SK-N-SH treated with all-trans-retinoic acid at 6 μM for 48 hours (cell line): ENCODE measurements around the gene TMEM121B.

Experiments used
- ATAC-seq: fragments of 200-7000 bp; cut with Tn5 transposase; 3 replicates; pipeline ENCODE4 v1.9.1; 2020; ENCODE audit warnings: mild to moderate bottlenecking, moderate library complexity
- BACH2 ChIP-seq: fragments of 250-450 bp; sonication (Bioruptor Pico); IDR thresholded peaks from 2 replicates; pipeline ENCODE4 v1.9.0; 2021; ENCODE audit warnings: mild to moderate bottlenecking, borderline replicate concordance
- CSDC2 ChIP-seq: fragments of 250-450 bp; sonication (Bioruptor Pico); IDR thresholded peaks from 2 replicates; pipeline ENCODE4 v1.5.0; 2020; ENCODE audit warnings: mild to moderate bottlenecking, moderate library complexity
- ESRRG ChIP-seq: fragments of 250-450 bp; sonication (Bioruptor Pico); IDR thresholded peaks from 2 replicates; pipeline ENCODE4 v1.6.1; 2021; ENCODE audit warnings: mild to moderate bottlenecking
- ISL1 ChIP-seq: fragments of 250-450 bp; sonication (Bioruptor Pico); IDR thresholded peaks from 2 replicates; pipeline ENCODE4 v2.1.2; 2022; ENCODE audit warnings: mild to moderate bottlenecking, moderate library complexity
- OSR1 ChIP-seq: fragments of 250-450 bp; sonication (Bioruptor Pico); IDR thresholded peaks from 2 replicates; pipeline ENCODE4 v1.8.0; 2022; ENCODE audit warnings: moderate library complexity, mild to moderate bottlenecking, inconsistent platforms
- POU6F1 ChIP-seq: fragments of 250-450 bp; sonication (Bioruptor Pico); IDR thresholded peaks from 2 replicates; pipeline ENCODE4 v1.8.0; 2021; ENCODE audit warnings: low read depth, mild to moderate bottlenecking, moderate library complexity, borderline replicate concordance
- RARB ChIP-seq: fragments of 250-450 bp; sonication (Bioruptor Pico); IDR thresholded peaks from 2 replicates; pipeline ENCODE4 v1.8.0; 2021; ENCODE audit warnings: mild to moderate bottlenecking, moderate library complexity
- SNAI2 ChIP-seq: fragments of 250-450 bp; sonication (Bioruptor Pico); IDR thresholded peaks from 2 replicates; pipeline ENCODE4 v1.5.0; 2020; ENCODE audit warnings: mild to moderate bottlenecking, moderate library complexity
- TOX ChIP-seq: fragments of 250-450 bp; sonication (Bioruptor Pico); IDR thresholded peaks from 2 replicates; pipeline ENCODE4 v1.8.0; 2021; ENCODE audit warnings: mild to moderate bottlenecking, moderate library complexity, borderline replicate concordance
- ZC3H10 ChIP-seq: fragments of 250-450 bp; sonication (Bioruptor Pico); IDR thresholded peaks from 2 replicates; pipeline ENCODE4 v1.5.1; 2021; ENCODE audit warnings: mild to moderate bottlenecking, moderate library complexity
- ZFP30 ChIP-seq: fragments of 450-650 bp; formaldehyde crosslinking; IDR thresholded peaks from 2 replicates; pipeline ENCODE4 v1.5.0; 2022; ENCODE audit warnings: mild to moderate bottlenecking, moderate library complexity
- ZNF565 ChIP-seq: fragments of 450-650 bp; formaldehyde crosslinking; conservative IDR thresholded peaks from 2 replicates; pipeline ENCODE4 v1.5.0; 2020; ENCODE audit warnings: low read depth, mild to moderate bottlenecking, moderate library complexity
- ZNF70 ChIP-seq: fragments of 450-650 bp; formaldehyde crosslinking; IDR thresholded peaks from 2 replicates; pipeline ENCODE4 v1.5.0; 2020; ENCODE audit warnings: mild to moderate bottlenecking, moderate library complexity
- ZNF8 ChIP-seq: fragments of 450-650 bp; formaldehyde crosslinking; IDR thresholded peaks from 2 replicates; pipeline ENCODE4 v1.5.0; 2020; ENCODE audit warnings: mild to moderate bottlenecking, moderate library complexity
- TF ChIP-seq, protein P1 (sequence below): fragments of 250-450 bp; sonication (Bioruptor Pico); IDR thresholded peaks from 2 replicates; pipeline ENCODE4 v1.5.1; 2020; ENCODE audit warnings: low read depth, mild to moderate bottlenecking, moderate library complexity
- TF ChIP-seq, protein P2 (sequence below): fragments of 250-450 bp; sonication (Bioruptor Pico); IDR thresholded peaks from 2 replicates; pipeline ENCODE4 v1.8.0; 2020; ENCODE audit warnings: mild to moderate bottlenecking, moderate library complexity, borderline replicate concordance
- TF ChIP-seq, protein P3 (sequence below): fragments of 250-450 bp; sonication (Bioruptor Pico); IDR thresholded peaks from 2 replicates; pipeline ENCODE4 v1.5.1; 2021; ENCODE audit warnings: mild to moderate bottlenecking, moderate library complexity

Gene TMEM121B

GRCh38 chr22:17102297-17102667 is 18.9 kb downstream of the TMEM121B start (continued):
- TF ChIP-seq RARB (CRISPR knock-in tag), result no peak

DNA sequence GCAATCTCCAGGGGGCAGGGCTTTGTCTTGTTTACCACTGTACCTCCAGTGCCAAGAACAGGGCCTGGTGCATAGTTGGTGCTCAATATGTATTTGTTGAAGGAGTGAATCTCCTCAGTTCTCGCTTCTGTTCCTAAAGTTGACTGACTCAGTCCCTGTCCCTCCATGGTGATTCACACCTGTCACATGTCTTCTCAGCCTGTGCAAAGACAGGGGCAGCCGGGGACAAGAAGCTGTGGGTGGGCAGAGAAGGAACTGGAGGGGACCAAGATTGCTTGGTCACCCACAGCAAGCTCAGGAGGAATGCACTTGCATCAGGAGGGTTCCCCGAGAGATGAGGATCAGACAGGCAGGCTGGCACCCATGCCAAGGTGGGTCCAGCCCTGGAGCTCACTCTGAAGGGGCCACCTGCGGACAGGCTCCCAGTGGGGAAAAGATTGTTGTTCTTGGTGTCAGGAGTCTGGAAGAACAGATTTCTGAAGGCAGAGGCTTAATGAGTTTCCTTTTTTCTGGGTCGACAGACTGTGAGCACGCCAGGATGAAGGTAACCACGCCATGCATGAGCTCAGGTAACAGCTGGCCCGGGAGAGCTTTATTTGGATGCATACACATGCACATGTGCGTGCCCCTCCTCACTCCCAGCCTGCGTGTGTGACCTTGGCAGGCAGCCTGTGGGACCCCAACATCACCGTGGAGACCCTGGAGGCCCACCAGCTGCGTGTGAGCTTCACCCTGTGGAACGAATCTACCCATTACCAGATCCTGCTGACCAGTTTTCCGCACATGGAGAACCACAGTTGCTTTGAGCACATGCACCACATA is 19.5 kb downstream of the TMEM121B start:
- ATAC-seq, result no peak
- TF ChIP-seq ZNF565 (CRISPR knock-in tag) (no peak), POU6F1 (CRISPR knock-in tag) (no peak), BACH2 (CRISPR knock-in tag) (no peak), RARB (CRISPR knock-in tag) (no peak), CSDC2 (CRISPR knock-in tag) (no peak), ISL1 (CRISPR knock-in tag) (no peak), TOX (CRISPR knock-in tag) (no peak), OSR1 (CRISPR knock-in tag) (no peak), ZNF8 (CRISPR knock-in tag) (no peak), ZNF70 (CRISPR knock-in tag) (no peak), ESRRG (CRISPR knock-in tag) (no peak), ZC3H10 (no peak)
- TF ChIP-seq, protein P1, sequence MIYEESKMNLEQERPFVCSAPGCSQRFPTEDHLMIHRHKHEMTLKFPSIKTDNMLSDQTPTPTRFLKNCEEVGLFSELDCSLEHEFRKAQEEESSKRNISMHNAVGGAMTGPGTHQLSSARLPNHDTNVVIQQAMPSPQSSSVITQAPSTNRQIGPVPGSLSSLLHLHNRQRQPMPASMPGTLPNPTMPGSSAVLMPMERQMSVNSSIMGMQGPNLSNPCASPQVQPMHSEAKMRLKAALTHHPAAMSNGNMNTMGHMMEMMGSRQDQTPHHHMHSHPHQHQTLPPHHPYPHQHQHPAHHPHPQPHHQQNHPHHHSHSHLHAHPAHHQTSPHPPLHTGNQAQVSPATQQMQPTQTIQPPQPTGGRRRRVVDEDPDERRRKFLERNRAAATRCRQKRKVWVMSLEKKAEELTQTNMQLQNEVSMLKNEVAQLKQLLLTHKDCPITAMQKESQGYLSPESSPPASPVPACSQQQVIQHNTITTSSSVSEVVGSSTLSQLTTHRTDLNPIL (CRISPR knock-in tag), result no peak
- TF ChIP-seq, protein P2, sequence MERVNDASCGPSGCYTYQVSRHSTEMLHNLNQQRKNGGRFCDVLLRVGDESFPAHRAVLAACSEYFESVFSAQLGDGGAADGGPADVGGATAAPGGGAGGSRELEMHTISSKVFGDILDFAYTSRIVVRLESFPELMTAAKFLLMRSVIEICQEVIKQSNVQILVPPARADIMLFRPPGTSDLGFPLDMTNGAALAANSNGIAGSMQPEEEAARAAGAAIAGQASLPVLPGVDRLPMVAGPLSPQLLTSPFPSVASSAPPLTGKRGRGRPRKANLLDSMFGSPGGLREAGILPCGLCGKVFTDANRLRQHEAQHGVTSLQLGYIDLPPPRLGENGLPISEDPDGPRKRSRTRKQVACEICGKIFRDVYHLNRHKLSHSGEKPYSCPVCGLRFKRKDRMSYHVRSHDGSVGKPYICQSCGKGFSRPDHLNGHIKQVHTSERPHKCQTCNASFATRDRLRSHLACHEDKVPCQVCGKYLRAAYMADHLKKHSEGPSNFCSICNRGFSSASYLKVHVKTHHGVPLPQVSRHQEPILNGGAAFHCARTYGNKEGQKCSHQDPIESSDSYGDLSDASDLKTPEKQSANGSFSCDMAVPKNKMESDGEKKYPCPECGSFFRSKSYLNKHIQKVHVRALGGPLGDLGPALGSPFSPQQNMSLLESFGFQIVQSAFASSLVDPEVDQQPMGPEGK (CRISPR knock-in tag), result no peak
- TF ChIP-seq, protein P3, sequence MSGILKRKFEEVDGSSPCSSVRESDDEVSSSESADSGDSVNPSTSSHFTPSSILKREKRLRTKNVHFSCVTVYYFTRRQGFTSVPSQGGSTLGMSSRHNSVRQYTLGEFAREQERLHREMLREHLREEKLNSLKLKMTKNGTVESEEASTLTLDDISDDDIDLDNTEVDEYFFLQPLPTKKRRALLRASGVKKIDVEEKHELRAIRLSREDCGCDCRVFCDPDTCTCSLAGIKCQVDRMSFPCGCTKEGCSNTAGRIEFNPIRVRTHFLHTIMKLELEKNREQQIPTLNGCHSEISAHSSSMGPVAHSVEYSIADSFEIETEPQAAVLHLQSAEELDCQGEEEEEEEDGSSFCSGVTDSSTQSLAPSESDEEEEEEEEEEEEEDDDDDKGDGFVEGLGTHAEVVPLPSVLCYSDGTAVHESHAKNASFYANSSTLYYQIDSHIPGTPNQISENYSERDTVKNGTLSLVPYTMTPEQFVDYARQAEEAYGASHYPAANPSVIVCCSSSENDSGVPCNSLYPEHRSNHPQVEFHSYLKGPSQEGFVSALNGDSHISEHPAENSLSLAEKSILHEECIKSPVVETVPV, result no peak

DNA sequence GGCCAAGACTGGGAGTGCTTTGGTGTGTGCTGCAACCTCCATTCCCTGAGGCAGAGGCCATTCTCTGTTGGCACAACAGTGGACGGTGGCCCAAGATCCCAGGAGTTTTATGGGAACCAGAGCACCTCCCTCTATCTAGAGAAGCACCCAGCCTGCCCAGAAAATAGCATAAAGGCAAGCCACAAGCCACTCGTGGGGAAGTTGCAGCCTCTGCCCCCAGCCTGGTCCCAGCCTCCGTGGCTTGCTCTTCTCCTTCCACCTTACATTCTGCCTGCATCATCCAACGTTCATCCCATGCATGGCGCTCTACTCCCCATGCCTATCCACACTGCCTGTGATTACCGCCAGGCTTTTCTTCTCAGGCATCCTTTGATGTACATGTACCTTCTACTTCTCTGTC is 20.5 kb downstream of the TMEM121B start:
- ATAC-seq, result no peak
- TF ChIP-seq SNAI2 (no peak), POU6F1 (CRISPR knock-in tag) (no peak), ZFP30 (no peak), BACH2 (CRISPR knock-in tag) (no peak), TOX (CRISPR knock-in tag) (no peak), ZC3H10 (no peak)
- TF ChIP-seq, protein P3, result no peak
- TF ChIP-seq, protein P2 (CRISPR knock-in tag), result no peak
- TF ChIP-seq, protein P1 (CRISPR knock-in tag), result no peak
